HEK293T (cell line): ENCODE measurements around the gene ARHGAP45.

Source experiments
- ARNT ChIP-seq: fragments of 450-650 bp; IDR thresholded peaks from 2 replicates; pipeline ENCODE4 v1.6.1; 2017; ENCODE audit warnings: mild to moderate bottlenecking
- ELF4 ChIP-seq: fragments of 450-650 bp; IDR thresholded peaks from 2 replicates; pipeline ENCODE4 v1.6.1; 2017; ENCODE audit warnings: antibody characterized with exemption
- FOXK2 ChIP-seq: fragments of 450-650 bp; IDR thresholded peaks from 2 replicates; pipeline ENCODE4 v1.6.1; 2016; ENCODE audit warnings: mild to moderate bottlenecking
- FOXM1 ChIP-seq: fragments of 450-650 bp; IDR thresholded peaks from 2 replicates; pipeline ENCODE4 v1.6.1; 2017; ENCODE audit warnings: mild to moderate bottlenecking, borderline replicate concordance
- L3MBTL2 ChIP-seq: fragments of 450-650 bp; conservative IDR thresholded peaks from 2 replicates; pipeline ENCODE4 v1.6.1; 2016; ENCODE audit warnings: mild to moderate bottlenecking
- LEF1 ChIP-seq: fragments of 450-650 bp; IDR thresholded peaks from 2 replicates; pipeline ENCODE4 v1.6.1; 2017; ENCODE audit warnings: mild to moderate bottlenecking, borderline replicate concordance
- SP1 ChIP-seq: fragments of 450-650 bp; IDR thresholded peaks from 2 replicates; pipeline ENCODE4 v1.6.1; 2017
- TARDBP ChIP-seq: fragments of 450-650 bp; IDR thresholded peaks from 2 replicates; pipeline ENCODE4 v1.6.1; 2016
- ZNF384 ChIP-seq: fragments of 450-650 bp; IDR thresholded peaks from 2 replicates; pipeline ENCODE4 v1.6.1; 2016

- TF ChIP-seq ARNT (no peak), LEF1 (no peak), L3MBTL2 (no peak), FOXK2 (no peak), ZNF384 (no peak), SP1 (no peak), FOXM1 (no peak), ELF4 (no peak), TARDBP (no peak)
These were observed 11.9 kb upstream of the ARHGAP45 start for GRCh38 chr19:1055028-1055425.
